Fibroblast of skin of abdomen (primary cell): ENCODE data around the gene ECHS1.
A peak's percentile ranks its signal among the peaks of the same experiment; 100 is the strongest.

ENCODE experiments used
- DNase-seq: peaks from one replicate; pipeline ENCODE4 v3.0.0-alpha.2; 2013

The ECHS1 gene

DNA sequence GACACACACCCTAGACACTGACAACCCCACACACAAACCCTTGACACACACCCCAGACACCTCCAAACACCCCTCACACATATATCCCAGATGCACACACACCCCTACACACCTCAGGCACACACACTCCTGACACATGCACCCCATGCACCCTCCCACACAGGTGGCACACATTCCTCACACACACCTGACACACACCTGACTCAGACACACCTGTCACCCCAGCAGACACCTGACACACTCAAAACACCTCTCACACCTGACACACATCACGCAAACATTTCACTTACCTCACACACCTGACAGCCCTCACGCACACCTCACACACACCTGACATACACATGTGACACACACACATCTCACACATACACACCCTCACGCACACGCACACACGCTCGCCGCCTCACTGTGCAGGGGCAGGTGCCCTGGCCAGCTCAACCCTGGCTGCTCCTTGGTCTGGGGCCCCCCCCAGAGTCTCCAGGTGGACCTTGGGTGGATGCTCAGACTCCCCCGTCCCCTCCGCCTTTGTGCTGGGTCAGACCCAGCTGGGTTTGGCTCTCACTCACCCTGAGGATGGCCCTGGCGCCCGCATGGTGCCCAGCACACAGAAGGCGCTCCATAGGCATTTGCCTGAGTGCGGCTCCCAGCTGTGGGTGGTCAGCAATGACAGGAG lies 33.3 kb downstream of the ECHS1 start:
- DNase-seq = no peak

GRCh38 chr10:133338080-133339071 lies 34.8 kb downstream of the ECHS1 start:
- DNase-seq = no peak

DNA sequence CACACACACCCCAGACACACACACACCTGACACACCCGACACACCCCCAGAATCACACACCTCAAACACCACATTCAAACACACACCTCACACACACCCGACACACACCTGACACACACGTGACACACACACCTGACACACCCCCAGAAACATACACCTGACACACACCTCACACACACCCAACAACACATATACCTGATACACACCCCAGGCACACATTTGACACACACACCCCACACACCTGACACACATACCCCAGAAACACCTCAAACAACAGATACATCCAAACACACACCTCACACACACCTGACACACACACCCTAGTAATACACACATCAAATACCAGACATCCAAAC lies 35.8 kb downstream of the ECHS1 start:
- DNase-seq = no peak

- no peak for DNase-seq
Measured at GRCh38 chr10:133336577-133337369, 36.4 kb downstream of the ECHS1 start, which contains the start of gene CALY. CALY (minus strand) TSS chr10:133336896; CDS start chr10:133328989, 7,907 bp downstream.

GRCh38 chr10:133336118-133336576 lies 37.0 kb downstream of the ECHS1 start:
- no peak for DNase-seq

DNA sequence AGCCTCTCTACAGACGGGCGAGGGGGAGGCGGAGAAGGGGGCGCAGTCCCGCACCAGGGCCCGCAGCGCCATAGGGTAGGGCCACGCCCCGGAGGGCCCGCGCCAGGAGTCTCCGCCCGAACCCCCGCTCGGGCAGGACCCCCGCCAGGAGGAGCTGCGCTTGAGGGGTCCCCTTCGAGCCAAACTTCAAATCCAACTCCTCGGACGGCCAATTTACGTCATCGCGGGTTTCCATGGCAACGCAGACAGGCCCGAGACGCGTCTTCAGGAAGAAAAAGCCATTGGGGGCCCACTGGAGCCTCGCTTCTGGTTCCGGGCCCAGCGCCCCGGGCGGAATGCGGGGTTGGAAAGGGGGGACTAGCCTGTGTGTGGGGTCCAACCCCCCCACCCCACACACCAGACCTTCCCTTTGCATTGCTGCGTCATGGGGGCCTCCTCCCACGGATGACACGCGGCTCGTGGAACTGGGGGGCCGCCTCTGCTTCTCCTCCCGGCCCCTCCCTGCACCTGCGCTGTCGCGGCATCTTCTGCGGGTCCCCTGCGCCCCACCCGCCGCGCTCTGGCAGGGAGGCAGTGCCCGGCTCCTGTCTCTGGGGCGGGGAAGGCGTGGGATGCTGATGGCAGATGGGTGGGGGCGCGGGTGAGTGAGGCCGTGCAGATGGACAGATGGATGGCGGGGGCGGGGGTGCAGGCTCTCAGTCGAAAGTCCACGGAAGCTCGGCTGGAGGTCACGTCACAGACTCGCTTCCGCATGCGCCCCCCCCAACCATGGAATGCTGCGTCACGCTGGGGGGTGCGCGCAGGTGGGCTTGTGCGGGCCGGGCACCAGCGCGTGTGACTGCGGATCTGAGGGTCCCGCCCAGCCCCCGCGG lies 37.7 kb downstream of the ECHS1 start:
- peak; percentile 50 for DNase-seq

DNA sequence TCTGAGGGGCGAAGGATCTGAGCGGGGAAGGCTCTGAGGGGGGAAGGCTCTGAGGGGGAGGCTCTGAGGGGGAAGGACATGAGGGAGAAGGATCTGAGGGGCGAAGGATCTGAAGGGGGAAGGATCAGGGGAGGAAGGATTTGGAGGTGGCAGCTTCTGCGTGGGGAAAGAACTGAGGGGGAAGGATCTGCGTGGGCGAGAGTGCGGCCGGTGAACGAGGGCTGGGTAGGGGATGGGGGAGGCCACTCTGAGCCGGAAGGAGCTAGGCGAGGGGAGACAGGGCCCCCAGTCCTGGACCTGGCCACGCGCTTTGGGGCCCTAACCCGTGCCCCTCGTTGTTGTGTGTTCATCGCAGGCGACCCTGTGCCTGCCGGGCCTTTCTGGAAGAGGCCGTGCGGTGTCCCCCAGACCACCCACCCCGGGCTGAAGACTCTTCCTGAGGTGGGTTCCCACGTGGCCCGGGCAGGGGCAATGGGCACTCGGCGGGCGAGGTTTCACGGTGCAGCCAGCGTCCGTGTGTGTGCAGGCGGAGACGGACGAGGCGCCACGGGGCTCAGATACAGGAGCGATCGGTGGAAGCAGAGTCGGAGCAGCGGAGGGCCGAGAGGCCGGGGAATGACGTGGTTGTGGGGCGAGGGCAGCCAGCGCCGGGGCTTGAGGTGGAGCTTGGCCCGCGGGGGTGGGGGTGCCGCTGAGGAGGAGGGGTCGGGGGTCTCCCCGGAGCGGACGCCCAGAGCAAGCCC lies 38.5 kb downstream of the ECHS1 start:
- DNase-seq = no peak

- DNase-seq = no peak
Measured at GRCh38 chr10:133332936-133333699, 40.0 kb downstream of the ECHS1 start.

GRCh38 chr10:133329491-133330202 lies 43.5 kb downstream of the ECHS1 start:
- peak; percentile 79 for DNase-seq

DNA sequence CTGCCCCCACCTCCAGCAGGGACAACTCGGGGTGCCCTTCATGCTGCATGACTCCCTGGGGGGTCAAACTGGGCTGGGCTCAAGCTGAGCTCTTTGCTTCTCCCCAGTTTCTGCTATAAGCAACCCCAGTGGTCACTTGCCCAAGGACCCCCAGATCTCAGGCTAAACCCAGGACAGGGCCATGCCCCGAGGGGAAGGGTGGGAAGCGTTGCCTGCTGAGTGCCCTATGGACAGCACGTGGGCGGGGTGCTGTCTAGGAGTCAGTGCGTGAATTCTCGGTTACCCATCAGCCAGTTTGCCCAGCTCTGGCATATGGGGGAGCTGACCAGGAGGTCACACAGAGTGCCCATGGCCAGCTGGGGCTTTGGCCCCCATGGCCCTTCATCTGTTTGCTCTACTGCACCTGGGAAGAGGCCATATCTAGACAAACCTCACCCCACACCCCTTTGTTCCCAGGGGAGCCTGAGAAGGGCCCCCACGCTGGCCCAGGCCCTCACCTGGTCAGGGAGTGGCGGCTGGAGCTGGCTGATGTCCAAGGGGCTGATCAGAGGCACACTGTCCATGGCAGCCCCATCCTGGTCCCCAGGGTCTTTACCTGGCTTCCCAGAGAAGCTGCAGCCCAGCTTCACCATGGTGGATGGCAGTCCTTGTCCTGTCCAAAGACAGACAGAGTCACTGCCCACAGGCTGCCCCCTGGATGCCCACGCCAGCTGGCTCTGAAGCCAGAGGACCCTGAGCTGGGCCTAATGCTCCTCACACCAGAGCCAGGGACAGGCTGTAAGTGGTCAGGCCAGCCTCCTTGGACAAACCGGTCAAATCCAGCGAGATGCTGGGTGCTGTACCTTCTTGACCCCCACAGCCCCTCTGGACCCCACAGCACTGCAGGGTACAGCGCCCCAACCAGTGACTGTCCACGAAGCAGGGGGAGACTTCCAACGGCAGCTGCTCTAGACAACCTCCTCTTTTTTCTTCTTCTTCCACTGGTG lies 44.5 kb downstream of the ECHS1 start:
- DNase-seq = no peak

- DNase-seq = no peak
Measured at GRCh38 chr10:133327651-133328357, 45.4 kb downstream of the ECHS1 start.

DNA sequence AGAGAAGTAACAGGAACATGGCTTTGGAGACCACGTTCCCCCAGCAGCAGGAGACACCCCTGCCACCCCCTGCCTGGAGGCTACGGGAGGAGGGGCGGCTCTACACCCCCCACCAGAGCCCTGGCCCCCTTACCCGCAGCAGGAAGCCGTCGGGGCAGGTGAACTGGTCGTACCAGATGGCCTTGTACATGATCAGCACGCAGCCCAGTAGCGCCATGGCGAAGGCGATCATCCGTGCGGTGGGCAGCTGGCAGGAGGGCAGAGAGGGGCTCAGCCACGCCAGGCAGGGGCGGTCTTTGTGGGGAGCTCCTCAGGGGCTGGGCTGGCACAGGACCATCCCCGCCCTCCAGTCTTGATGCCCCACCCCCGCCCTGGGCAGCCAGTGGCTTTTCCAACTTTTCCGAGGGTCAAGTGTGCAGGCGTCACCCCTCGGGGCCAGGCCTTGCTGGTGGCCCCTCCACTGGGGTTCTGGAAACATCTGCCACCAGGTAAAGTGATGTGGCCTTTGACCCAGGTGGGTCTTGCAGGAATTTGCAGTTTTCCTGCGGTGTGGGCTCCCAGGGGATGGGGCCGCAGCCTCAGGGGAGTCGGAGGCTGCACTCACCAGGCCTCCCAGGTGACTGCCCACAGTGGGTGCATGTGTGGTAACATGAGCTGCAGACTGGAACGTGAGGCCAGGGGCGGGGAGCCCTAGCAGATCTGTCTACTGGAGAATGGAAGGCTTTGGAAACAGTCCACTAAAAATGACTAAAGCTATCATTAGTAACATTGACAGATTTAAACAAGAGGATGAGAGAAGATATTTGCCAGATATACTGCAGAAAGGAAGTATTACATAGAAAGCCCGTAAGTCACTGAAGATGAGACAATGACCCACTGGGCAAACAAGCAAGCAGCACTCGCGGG lies 46.2 kb downstream of the ECHS1 start:
- peak; percentile 49 for DNase-seq

GRCh38 chr10:133326223-133326551 lies 47.0 kb downstream of the ECHS1 start:
- no peak for DNase-seq

DNA sequence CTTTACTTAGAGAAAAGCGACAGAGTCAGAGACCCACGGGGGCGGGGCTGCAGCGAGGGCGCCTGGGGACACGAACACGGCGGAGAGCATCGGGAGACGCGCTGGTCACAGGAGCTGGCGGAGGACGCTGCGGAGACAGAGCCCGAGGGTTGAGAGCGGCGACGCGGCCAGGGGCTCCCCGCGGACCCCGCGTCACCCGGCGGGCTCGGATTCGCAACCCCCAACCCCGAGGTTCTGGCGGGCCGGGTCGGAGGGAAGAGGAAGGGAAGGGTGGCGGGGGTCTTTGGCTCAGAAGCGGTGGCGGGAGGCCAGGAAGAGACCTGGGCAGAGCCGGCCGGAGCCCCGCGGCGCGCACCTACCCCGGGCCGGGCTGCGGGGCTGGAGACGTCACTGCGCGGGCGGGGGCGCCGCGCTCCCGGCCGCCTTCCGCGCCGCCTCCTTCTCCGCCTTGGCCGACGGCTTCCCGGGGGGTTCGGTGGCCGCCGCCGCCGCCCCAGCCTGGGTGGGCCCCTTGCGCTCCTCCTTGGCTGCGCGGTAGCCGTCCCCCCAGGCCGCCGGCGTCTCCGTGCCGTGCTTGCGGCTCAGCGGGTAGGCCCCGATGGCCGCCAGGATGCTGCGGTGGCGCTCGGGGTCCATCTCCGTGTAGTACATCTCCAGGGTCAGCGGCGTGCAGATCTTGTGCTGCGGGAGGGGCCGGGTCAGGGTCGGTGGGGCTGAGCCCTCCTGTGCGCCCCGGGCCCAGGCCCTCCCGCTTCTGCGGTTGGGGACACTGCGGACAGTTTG lies 47.5 kb downstream of the ECHS1 start:
- DNase-seq = no peak

GRCh38 chr10:133324857-133325260 lies 48.3 kb downstream of the ECHS1 start:
- DNase-seq = no peak
